Hematopoietic multipotent progenitor cell treated with erythropoietin and hydrocortisone succinate and interleukin-3 and kit ligand, for 15 days (in vitro differentiated cells): Measurements from ENCODE around the gene CASP7.

Experiments
- DNase-seq: peaks from one replicate; pipeline ENCODE4 v3.0.0-alpha.2; 2015; ENCODE audit warnings: low spot score

Gene CASP7

DNA sequence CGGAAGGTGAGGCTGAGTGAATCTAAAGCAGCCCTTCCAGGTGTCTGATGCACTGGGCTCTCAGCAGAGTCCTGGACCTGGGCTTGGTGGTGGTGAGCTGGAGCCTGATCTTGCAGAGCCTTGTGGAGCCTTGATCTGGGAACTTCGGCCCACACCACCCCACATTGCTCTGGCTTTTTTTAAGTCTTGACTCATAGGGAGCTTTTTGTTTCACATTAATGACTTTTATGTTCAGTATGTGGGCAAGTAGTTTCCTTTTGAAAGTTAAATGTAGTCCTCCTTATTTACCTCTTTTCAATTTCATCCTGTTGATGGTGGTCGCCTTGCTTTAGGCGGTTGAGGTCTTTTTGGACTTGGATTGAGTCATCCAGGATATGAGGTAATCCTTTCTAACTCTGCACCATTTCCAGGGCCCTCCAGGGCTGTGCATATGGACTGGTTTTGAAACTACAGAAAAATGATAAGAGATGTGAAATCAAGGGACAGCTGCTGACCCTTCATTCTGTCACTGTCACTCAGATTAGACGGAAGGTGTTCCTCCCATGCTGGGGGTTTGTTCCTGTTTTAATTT, 12.9 kb upstream of the CASP7 start:
- DNase-seq, result no peak

GRCh38 chr10:113680190-113681111, 739 bp downstream of the CASP7 start:
- peak; percentile 4 for DNase-seq

GRCh38 chr10:113681533-113682470, 2.1 kb downstream of the CASP7 start:
- no peak for DNase-seq

DNA sequence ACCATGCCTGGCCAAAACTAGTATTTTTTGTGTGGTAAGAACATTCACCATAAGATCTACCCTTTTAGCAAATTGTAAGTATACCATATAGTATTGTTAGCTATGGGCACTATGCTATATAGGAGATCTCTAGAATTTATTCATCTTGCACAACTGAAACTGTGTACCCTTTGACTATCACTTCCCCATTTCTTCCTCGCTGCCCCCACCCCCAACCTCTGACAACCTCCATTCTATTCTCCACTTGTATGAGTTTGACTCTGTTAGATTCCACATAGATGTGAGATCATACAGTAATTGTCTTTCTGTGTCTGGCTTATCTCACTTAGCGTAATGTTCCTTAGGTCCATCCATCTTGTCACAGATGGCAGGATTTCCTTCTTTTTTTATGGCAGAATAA, 3.6 kb downstream of the CASP7 start:
- DNase-seq, result no peak

- no peak for DNase-seq
Measured at GRCh38 chr10:113686028-113686427, 6.3 kb downstream of the CASP7 start.

GRCh38 chr10:113687037-113687436, 7.3 kb downstream of the CASP7 start:
- no peak for DNase-seq

DNA sequence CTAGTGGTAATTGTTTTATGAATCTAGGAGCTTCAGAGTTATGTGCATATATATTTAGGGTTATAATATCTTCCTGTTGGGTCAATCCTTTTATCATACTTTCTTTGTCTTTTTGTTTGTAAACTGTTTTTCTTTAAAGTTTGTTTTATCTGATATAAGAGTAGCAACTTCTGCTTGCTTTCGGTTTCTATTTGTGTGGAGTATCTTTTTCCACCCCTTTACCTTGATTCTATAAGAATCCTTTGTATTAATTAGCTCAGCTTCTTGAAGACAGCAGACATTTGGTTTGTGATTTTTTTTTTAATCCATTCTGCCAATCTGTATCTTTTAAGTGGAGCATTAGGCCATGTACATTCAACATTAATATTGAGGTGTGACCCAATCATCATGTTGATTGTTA, 9.3 kb downstream of the CASP7 start:
- DNase-seq, result no peak

- no peak for DNase-seq
Measured at GRCh38 chr10:113689574-113689973, 9.9 kb downstream of the CASP7 start.

- no peak for DNase-seq
Measured at GRCh38 chr10:113690749-113691148, 11.0 kb downstream of the CASP7 start.

GRCh38 chr10:113691381-113691780, 11.7 kb downstream of the CASP7 start:
- DNase-seq, result no peak

DNA sequence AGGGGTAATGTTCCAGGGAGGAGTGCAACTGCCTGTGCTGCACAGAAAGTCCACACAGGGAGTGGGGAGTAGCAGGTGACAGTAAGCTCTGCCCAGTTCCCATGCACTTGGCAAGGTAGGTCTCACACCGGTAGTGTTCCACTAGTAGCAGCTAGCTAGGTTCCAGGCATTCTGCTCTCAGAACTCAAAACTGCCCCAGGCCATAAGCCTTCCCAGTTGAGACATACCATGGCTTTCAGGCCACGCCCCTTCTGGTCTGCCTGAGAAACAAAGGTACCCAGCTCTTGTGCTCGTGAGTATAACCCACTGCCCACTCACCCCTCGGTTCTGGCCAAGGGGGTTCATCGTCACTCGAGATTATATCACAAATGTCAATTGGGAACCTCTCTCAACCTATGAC, 12.6 kb downstream of the CASP7 start:
- DNase-seq, result no peak

DNA sequence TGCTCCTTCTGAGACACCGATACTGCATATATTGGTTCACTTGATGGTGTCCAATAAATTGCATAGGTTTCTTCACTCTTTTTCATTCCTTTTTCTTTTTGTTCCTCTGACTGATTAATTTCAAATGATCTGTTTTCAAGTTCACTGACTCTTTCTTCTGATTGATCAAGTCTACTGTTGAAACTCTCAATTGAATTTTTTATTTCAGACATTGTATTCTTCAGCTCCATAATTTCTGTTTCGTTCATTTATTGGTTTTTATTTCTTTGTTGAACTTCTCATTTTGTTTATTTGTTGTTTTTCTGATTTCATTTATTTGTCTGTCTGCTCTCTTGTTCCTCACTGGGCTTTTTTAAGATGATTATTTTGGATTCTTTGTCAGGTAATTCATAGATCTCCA, 13.6 kb downstream of the CASP7 start:
- DNase-seq, result no peak

DNA sequence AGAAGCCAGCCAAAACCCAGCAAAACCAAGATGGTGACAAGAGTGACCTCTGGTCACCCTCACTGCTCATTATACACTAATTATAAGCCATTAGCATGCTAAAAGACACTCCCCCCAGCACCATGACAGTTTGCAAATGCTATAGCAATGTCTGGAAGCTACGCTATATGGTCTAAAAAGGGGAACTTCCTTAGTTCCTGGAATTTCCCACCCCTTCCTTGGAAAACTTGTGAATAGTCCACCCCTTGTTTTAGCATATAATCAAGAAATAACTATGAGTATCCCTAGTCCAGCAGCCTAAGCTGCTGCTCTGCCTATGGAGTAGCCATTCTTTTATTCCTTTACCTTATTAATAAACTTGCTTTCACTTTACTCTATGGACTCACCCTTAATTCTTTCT, 16.0 kb downstream of the CASP7 start:
- DNase-seq, result no peak

GRCh38 chr10:113697595-113697994, 17.9 kb downstream of the CASP7 start:
- DNase-seq, result no peak

DNA sequence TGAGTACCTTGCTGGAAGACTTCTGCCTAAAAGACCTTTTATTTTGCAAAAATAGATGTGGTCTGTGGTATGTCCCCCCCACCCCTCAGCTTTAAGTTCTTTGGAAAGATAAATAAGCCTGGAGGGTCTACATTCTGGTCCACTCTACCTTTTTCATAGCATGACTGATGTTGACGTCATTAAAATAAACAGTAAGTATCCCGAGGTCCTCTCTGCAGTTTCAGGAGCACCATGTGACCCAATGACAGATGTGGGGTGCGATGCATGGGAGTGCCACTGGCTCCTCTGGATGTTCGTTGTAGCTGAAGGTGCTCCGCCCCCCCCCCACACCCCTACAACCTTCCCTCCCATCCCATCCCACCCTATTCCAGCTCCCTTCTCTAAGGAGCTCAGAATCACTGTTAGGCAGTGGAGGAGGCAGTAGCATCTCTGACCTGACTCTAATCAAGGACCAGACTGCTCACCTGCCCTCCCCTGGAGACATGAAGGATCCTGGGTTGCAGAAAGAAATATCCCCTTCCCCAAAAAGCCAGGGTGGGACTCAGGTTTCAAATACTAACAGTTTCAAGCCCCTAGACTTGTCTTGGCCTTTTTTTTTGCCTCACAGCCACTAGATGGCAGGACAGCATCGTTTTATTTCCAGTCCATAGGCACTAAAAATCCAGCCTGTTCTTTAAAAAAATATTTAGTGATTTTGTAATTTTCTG, 25.1 kb downstream of the CASP7 start:
- peak; percentile 30 for DNase-seq

GRCh38 chr10:113705344-113705652, 25.6 kb downstream of the CASP7 start:
- no peak for DNase-seq

GRCh38 chr10:113706623-113707022, 26.9 kb downstream of the CASP7 start:
- no peak for DNase-seq

- no peak for DNase-seq
Measured at GRCh38 chr10:113708640-113709039, 28.9 kb downstream of the CASP7 start.

DNA sequence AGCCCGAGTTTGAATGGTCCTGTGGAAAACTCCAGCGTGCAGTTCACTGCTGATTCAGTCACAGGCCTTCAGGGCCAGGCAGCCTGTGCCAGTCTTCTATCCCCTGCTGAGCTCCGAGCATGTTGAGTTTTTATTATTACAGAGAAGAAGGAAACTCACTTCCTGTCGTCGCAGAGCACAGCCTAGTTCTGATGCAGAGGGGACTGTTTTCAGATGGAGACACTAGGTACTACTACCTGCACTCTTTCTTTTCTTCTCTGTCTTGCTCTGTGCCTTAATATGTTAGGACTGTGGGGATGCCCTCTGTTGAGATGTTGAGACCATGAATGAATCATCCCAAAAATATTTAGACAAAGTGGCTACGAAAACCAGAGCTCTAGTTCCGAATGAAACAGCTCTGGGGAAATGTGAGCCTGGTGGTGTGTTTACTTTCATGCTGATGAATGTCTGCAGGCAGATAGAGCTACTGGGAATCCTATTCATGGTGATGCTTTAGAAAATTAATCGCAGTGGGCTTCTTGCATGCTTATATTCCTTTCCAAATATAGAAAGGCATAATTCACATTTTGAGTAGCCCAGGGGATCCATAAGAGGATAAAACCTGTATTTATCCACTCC, 29.6 kb downstream of the CASP7 start:
- no peak for DNase-seq

- no peak for DNase-seq
Measured at GRCh38 chr10:113711142-113711541, 31.4 kb downstream of the CASP7 start.

DNA sequence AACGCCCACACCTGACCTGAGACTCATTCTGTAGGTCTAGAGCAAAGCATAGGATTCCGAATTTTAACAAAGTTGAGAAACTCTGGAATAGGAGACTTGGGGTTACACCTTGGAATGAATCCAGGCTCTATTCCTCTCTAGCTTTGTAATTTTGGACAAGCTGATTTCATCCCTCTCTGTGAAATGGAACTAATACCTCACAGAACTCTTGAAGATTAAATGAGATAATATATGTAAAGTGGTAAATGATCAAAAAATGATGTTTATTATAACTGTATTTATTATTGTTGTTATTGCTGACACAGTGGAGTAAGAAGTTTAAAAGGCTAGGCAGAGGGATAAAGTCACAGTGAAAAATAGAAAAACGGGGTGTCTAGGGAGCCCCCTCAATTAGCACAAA, 32.3 kb downstream of the CASP7 start:
- no peak for DNase-seq
